ACC112 (cell line): ENCODE data around the gene VCX3A.

Source experiments
- H2AFZ ChIP-seq: fragments of 200-600 bp; sonication (generic); one replicate; pipeline ENCODE4 v1.6.0; 2017; ENCODE audit warnings: antibody characterized with exemption, low read length; ENCODE audit not compliant: unreplicated experiment
- H3K27ac ChIP-seq: fragments of 200-600 bp; sonication (generic); 2 replicates; pipeline ENCODE4 v1.5.1; 2014; ENCODE audit warnings: low read depth, mild to moderate bottlenecking, antibody characterized with exemption, low read length, moderate library complexity
- H3K27me3 ChIP-seq: fragments of 200-600 bp; sonication (generic); 2 replicates; pipeline ENCODE4 v1.6.1; 2014; ENCODE audit warnings: mild to moderate bottlenecking, antibody characterized with exemption, low read length, moderate library complexity, mixed read lengths; ENCODE audit not compliant: insufficient read depth
- H3K36me3 ChIP-seq: fragments of 200-600 bp; sonication (generic); 2 replicates; pipeline ENCODE4 v1.6.1; 2016; ENCODE audit warnings: mild to moderate bottlenecking, antibody characterized with exemption, low read length, moderate library complexity, mixed read lengths; ENCODE audit not compliant: insufficient read depth
- H3K4me1 ChIP-seq: fragments of 200-600 bp; sonication (generic); one replicate; pipeline ENCODE4 v1.6.1; 2016; ENCODE audit warnings: low read length, mixed read lengths; ENCODE audit not compliant: insufficient read depth, unreplicated experiment, control insufficient read depth
- H3K4me3 ChIP-seq: fragments of 200-600 bp; sonication (generic); 2 replicates; pipeline ENCODE4 v1.5.1; 2014; ENCODE audit warnings: mild to moderate bottlenecking, low read depth, low read length
- H3K79me2 ChIP-seq: fragments of 200-600 bp; sonication (generic); one replicate; pipeline ENCODE4 v1.6.0; 2016; ENCODE audit warnings: low read length; ENCODE audit not compliant: control insufficient read depth, unreplicated experiment, insufficient read depth

VCX3A gene

DNA sequence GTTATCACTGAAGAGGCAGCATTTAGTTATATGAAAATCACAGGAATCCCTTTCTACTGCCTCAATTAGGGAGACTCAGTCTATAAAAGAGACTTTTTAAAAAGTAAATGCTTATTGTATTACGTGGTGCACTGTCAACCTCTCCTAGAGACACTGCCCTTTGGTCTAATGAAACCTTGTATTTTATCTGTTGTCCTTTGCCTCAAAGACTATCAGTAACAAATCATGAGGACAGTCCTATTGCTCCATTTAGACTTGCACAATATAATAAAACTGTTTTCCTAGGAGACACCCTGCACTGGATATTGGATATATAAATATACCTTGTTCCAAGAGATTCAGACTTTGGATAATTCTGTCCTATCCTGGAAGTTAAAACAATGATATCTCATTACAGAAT, 34.2 kb downstream of the VCX3A start:
- no peaks in the 10 kb centered on the region for H3K4me1 ChIP-seq
- H3K27me3 ChIP-seq: no peaks in the 10 kb centered on the region
- no peaks in the 10 kb centered on the region for H3K36me3 ChIP-seq
- no peaks in the 10 kb centered on the region for H3K79me2 ChIP-seq
- H3K4me3 ChIP-seq: no peak overlapping the region
- no peak overlapping the region for H2AFZ ChIP-seq
- H3K27ac ChIP-seq: no peak overlapping the region

DNA sequence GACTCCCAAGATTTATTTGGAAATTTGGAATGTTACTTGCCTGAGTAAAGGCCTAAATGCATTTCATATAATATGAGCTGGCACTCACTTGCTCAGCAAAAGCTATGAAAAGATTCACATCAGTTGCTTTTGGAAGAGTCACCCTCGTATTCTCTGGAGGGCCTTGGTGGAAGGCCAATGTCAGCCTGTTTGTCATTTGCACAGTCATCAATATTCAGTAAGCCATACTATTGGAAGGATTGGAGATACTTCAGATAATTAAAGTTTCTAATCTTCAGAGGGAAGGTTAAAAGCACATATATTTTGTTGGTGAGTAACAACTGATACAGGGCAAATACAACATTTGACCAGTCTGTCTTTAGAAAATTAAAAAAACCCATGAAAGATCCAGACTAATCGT, 36.6 kb downstream of the VCX3A start:
- H3K36me3 ChIP-seq: no peaks in the 10 kb centered on the region
- no peak overlapping the region for H3K4me3 ChIP-seq
- no peaks in the 10 kb centered on the region for H3K27me3 ChIP-seq
- no peak overlapping the region for H2AFZ ChIP-seq
- no peak overlapping the region for H3K27ac ChIP-seq
- no peaks in the 10 kb centered on the region for H3K79me2 ChIP-seq
- H3K4me1 ChIP-seq: no peaks in the 10 kb centered on the region
